Thyroid gland (tissue), 4 donors: Measurements from ENCODE around the gene ATP5F1D. TPM values are rescaled to one million over a fixed set of nuclear protein-coding genes. Genes with fewer than 3 reads are reported as not detected.

Source experiments
- DNase-seq, 2 donors: peaks; one replicate each; pipeline ENCODE4 v3.0.0-alpha.2; 2019
- H3K27ac ChIP-seq, 3 donors: fragments of 200-600 bp; sonication (generic); 1 replicate in 2 of 3; 2 replicates in 1 of 3; pipeline ENCODE4 v1.5.1; 2016 to 2019; ENCODE audit warnings: mild to moderate bottlenecking in 1 of 3, moderate library complexity in 1 of 3
- H3K27me3 ChIP-seq: fragments of 200-600 bp; sonication (generic); one replicate; pipeline ENCODE4 v1.5.1; 2019
- H3K36me3 ChIP-seq, 2 donors: fragments of 200-600 bp; sonication (generic); one replicate each; pipeline ENCODE4 v1.5.1; 2016 to 2019
- H3K4me1 ChIP-seq, 2 donors: fragments of 200-600 bp; sonication (generic); one replicate each; pipeline ENCODE4 v1.5.1; 2017 to 2019
- H3K4me3 ChIP-seq, 3 donors: fragments of 200-600 bp; sonication (generic); replicated peaks in 1 of 3; 1 replicate in 2 of 3; 2 replicates in 1 of 3; pipeline ENCODE4 v1.5.1; 2016; ENCODE audit warnings: mild to moderate bottlenecking in 1 of 3
- H3K9me3 ChIP-seq: fragments of 200-600 bp; sonication (generic); one replicate; pipeline ENCODE4 v1.5.1; 2017
- CTCF ChIP-seq, 6 experiments: fragments of 200-600 bp in 3 of 6; fragments of 450-650 bp in 3 of 6; sonication (generic) in 3 of 6; IDR thresholded peaks; one replicate each; pipeline ENCODE4 v1.5.1; 2016 to 2019; ENCODE audit warnings: antibody characterized with exemption in 6 of 6, mild to moderate bottlenecking in 2 of 6, inconsistent platforms in 1 of 6, moderate library complexity in 1 of 6
- POLR2A ChIP-seq, 2 donors: fragments of 450-650 bp; IDR thresholded peaks; one replicate each; pipeline ENCODE4 v1.6.1; 2017; ENCODE audit warnings: antibody characterized with exemption in 2 of 2, mild to moderate bottlenecking in 2 of 2, moderate library complexity in 1 of 2
- WGBS, 2 donors: methylation state at CpG; one replicate each; pipeline ENCODE4 v1.1.5; 2017; 5-methylcytosine and 5-hydroxymethylcytosine counted together
- intact Hi-C: fragments of 100-400 bp; cut with DNase I; formaldehyde crosslinking; loops from one replicate; pipeline ENCODE4 v1.15.1; 2023
- total RNA-seq, 4 donors: library from RNA; depleted of rRNA; stranded (reverse); fragments of >200 nt; gene quantifications; one replicate each; pipeline ENCODE4 v1.2.3, GENCODE V29; 2016

ATP5F1D gene
- total RNA-seq, 4 donors from 2014 or later = 39.2 to 182 (median 83.0) TPM

- Histone ChIP-seq H3K27ac (peak overlapping the region; percentile 81 to 84 (median 81)), H3K9me3 (no peaks in the 10 kb centered on the region), H3K27me3 (no peaks in the 10 kb centered on the region), H3K36me3 (no peaks in the 10 kb centered on the region), H3K4me3 (no peak overlapping the region), H3K4me1 (peaks cover 26 to 62% of the 10 kb centered on the region in 2 donors)
- intact Hi-C loops = no loop called here
- WGBS, 2 donors = 68 to 75% methylated on average over 10 to 12 of the region's 21 CpGs
- no peak for DNase-seq
- TF ChIP-seq POLR2A (IDR thresholded peaks at IDR 0.05) = no peak
- no peak for TF ChIP-seq CTCF (IDR thresholded peaks at IDR 0.05)
Observed at GRCh38 chr19:1214299-1214861, 27.2 kb upstream of the ATP5F1D start.

DNA sequence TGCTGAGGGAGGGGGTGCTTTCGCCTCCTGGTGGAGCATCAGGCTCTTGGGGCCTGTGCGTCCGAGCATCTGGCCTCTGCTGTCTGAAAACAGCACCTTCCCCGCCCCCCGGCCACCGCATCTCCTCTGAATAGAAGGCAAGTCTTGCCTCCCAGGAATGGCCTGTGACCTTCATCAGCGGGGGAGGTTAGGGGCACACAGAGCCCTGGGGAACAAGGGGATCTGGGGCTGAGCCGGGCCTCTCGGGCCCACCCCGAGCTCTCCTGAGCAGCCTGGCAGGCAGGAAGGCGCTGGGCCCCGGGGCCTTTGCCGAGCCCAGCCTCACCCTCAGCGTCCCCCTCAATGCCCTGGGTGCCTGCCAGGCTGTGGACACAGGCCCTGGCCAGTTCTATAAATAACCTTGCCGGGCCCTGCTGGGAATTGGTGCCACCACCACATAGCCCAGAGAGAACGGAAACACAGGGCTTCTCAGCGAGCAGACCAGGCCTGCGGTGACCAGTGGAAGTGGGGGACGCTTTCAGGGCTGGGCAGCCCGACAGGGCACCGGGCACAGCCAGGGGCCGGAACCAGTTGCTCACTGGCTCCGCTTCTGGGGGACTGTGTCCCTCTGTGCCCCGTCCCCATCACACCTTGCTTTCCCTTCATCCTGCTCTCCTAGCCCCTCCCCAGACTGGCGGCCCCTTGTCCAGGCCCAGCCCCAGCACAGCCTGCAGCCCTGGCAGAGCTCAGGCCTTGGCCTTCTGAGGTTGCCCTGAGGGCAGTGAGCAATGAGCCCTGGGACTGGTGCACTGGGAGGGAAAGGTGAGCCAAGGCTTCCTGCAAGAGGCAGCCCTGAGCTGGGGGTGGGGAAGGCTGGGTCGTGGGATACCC lies 26.5 kb upstream of the ATP5F1D start:
- peak; percentile 93 to 97 for DNase-seq
- peak overlapping the region; percentile 81 to 84 (median 81) for H3K27ac ChIP-seq
- no peak for TF ChIP-seq POLR2A (IDR thresholded peaks at IDR 0.05)
- TF ChIP-seq CTCF (IDR thresholded peaks at IDR 0.05) = no peak
- no peak overlapping the region for H3K4me3 ChIP-seq
- intact Hi-C loops = no loop called here
- H3K36me3 ChIP-seq = no peaks in the 10 kb centered on the region
- H3K9me3 ChIP-seq = no peaks in the 10 kb centered on the region
- peaks cover 21 to 55% of the 10 kb centered on the region in 2 donors for H3K4me1 ChIP-seq
- 46 to 54% methylated on average over 16 to 24 of the region's 26 CpGs for WGBS, 2 donors
- no peaks in the 10 kb centered on the region for H3K27me3 ChIP-seq

DNA sequence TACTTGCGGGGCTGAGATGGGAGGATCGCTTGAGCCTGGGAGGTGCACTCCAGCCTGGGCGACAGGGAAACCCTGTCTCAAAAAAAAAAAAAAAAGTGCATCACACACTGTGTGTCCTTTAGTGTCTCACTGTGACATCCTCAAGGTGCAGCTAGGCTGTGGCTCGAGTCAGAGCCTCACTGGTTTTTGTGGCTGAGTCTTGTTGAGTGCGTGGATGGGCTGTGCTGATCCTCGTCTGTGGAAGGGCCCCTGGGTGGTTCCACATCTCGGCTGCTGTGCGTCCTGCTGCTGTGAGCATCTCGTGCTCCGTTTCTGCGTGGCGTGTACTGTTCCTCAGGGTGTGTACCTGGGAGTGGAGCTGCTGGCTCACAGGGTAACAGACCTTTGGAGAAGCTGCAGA lies 24.8 kb upstream of the ATP5F1D start:
- 92 to 93% methylated on average over 12 of the region's 12 CpGs for WGBS, 2 donors
- TF ChIP-seq POLR2A (IDR thresholded peaks at IDR 0.05) (no peak), CTCF (IDR thresholded peaks at IDR 0.05) (no peak)
- peaks cover 21 to 48% of the 10 kb centered on the region in 2 donors for H3K4me1 ChIP-seq
- peak overlapping the region in 1 of 3 donors; percentile 17 for H3K27ac ChIP-seq
- intact Hi-C loops = no loop called here
- H3K27me3 ChIP-seq = no peaks in the 10 kb centered on the region
- H3K36me3 ChIP-seq = peaks cover 14 to 16% of the 10 kb centered on the region in 2 donors
- H3K4me3 ChIP-seq = no peak overlapping the region
- no peaks in the 10 kb centered on the region for H3K9me3 ChIP-seq
- no peak for DNase-seq

GRCh38 chr19:1217366-1217765 lies 24.2 kb upstream of the ATP5F1D start:
- no peak overlapping the region for H3K4me3 ChIP-seq
- H3K36me3 ChIP-seq = peaks cover 20 to 22% of the 10 kb centered on the region in 2 donors
- intact Hi-C loops = no loop called here
- peak overlapping the region in 2 of 3 donors; percentile 17 to 18 for H3K27ac ChIP-seq
- no peaks in the 10 kb centered on the region for H3K9me3 ChIP-seq
- 78 to 84% methylated on average over 11 to 13 of the region's 15 CpGs for WGBS, 2 donors
- peaks cover 21 to 49% of the 10 kb centered on the region in 2 donors for H3K4me1 ChIP-seq
- DNase-seq = no peak
- TF ChIP-seq POLR2A (IDR thresholded peaks at IDR 0.05) (no peak), CTCF (IDR thresholded peaks at IDR 0.05) (no peak)
- H3K27me3 ChIP-seq = no peaks in the 10 kb centered on the region
